Keratinocyte (primary cell): Measurements from ENCODE around the gene MLLT10. TPM values are rescaled to one million over a fixed set of nuclear protein-coding genes. Genes with fewer than 3 reads are reported as not detected.

Source experiments
- DNase-seq: peaks from one replicate; pipeline ENCODE4 v3.0.0-alpha.2; 2011; ENCODE audit warnings: low read depth, missing footprints, low spot score
- FAIRE-seq: peaks from 2 replicates; lab custom pipeline; 2011; peaks lifted over from hg19 to GRCh38; lab: Jason Lieb, UNC
- H2AFZ ChIP-seq: 2 replicates; pipeline ENCODE4 v1.6.0; 2012; ENCODE audit warnings: low read length, control low read depth, inconsistent platforms; ENCODE audit not compliant: control insufficient read depth
- H3K27ac ChIP-seq: 2 replicates; pipeline ENCODE4 v1.5.1; 2011; ENCODE audit warnings: low read length; ENCODE audit not compliant: control insufficient read depth, insufficient read depth
- H3K27me3 ChIP-seq: 3 replicates; pipeline ENCODE4 v1.6.0; 2011; ENCODE audit warnings: low read length; ENCODE audit not compliant: control insufficient read depth, insufficient read depth; ENCODE audit errors: extremely low read depth
- H3K36me3 ChIP-seq, 2 experiments: 2 replicates in 1 of 2; 3 replicates in 1 of 2; pipeline ENCODE4 v1.5.1; 2011; ENCODE audit warnings: low read length in 2 of 2, mild to moderate bottlenecking in 1 of 2; ENCODE audit not compliant: control insufficient read depth in 2 of 2, insufficient read depth in 2 of 2; ENCODE audit errors: extremely low read depth in 1 of 2
- H3K4me1 ChIP-seq: 3 replicates; pipeline ENCODE4 v1.5.1; 2011; ENCODE audit warnings: low read length; ENCODE audit not compliant: control insufficient read depth, insufficient read depth; ENCODE audit errors: extremely low read depth
- H3K4me2 ChIP-seq: 3 replicates; pipeline ENCODE4 v1.6.0; 2011; ENCODE audit warnings: low read depth, low read length; ENCODE audit not compliant: control insufficient read depth, insufficient read depth; ENCODE audit errors: extremely low read depth
- H3K4me3 ChIP-seq, 3 experiments: fragments of 200-600 bp in 1 of 3; sonication (generic) in 1 of 3; 2 replicates in 2 of 3; 3 replicates in 1 of 3; pipeline ENCODE4 v1.5.1; 2011 to 2016; ENCODE audit warnings: low read length in 3 of 3, mild to moderate bottlenecking in 3 of 3, control low read depth in 2 of 3, inconsistent platforms in 1 of 3, low read depth in 1 of 3, mixed read lengths in 1 of 3, mixed run types in 1 of 3, moderate library complexity in 1 of 3; ENCODE audit not compliant: control insufficient read depth in 2 of 3, insufficient read depth in 2 of 3; ENCODE audit errors: extremely low read depth in 1 of 3
- H3K79me2 ChIP-seq: 2 replicates; pipeline ENCODE4 v1.6.0; 2012; ENCODE audit warnings: low read length; ENCODE audit not compliant: control insufficient read depth, insufficient read depth
- H3K9ac ChIP-seq: 3 replicates; pipeline ENCODE4 v1.6.0; 2011; ENCODE audit warnings: low read length; ENCODE audit not compliant: control insufficient read depth, insufficient read depth; ENCODE audit errors: extremely low read depth
- H3K9me1 ChIP-seq: 3 replicates; pipeline ENCODE4 v1.6.0; 2011; ENCODE audit warnings: low read length; ENCODE audit not compliant: control insufficient read depth, insufficient read depth; ENCODE audit errors: extremely low read depth
- H3K9me3 ChIP-seq: 2 replicates; pipeline ENCODE4 v1.5.1; 2012; ENCODE audit warnings: low read depth, low read length; ENCODE audit not compliant: control insufficient read depth
- H4K20me1 ChIP-seq: 3 replicates; pipeline ENCODE4 v1.6.0; 2011; ENCODE audit warnings: low read length; ENCODE audit not compliant: control insufficient read depth, insufficient read depth; ENCODE audit errors: extremely low read depth
- EZH2 ChIP-seq: IDR thresholded peaks from one replicate; pipeline ENCODE4 v1.6.1; 2012; ENCODE audit warnings: inconsistent platforms, mild to moderate bottlenecking, low read length, moderate library complexity
- dilution Hi-C: fragments of 300-500 bp; cut with MboI; formaldehyde crosslinking; loops from one replicate; pipeline ENCODE4 v1.7.0; 2020; ENCODE audit warnings: low sequenced_read_pairs; ENCODE audit not compliant: extremely low pct_ligation_motif_present
- polyA plus RNA-seq, 5 experiments: library from polyadenylated mRNA; depleted of rRNA in 3 of 5; stranded (reverse) in 3 of 5; stranded (forward) in 1 of 5; unstranded in 1 of 5; fragments of >200 nt; gene quantifications; 1 replicate in 1 of 5; 2 replicates in 3 of 5; 3 replicates in 1 of 5; pipeline versions ENCODE4 v1.2.1 to v1.2.3, GENCODE V29; 2011 to 2012; ENCODE audit warnings: missing spikeins in 2 of 5, low read depth in 1 of 5, low replicate concordance in 1 of 5
- TF ChIP-seq, protein P1 (sequence below), 3 experiments: IDR thresholded peaks in 1 of 3; conservative IDR thresholded peaks in 1 of 3; optimal IDR thresholded peaks in 1 of 3; 2 replicates in 2 of 3; 3 replicates in 1 of 3; pipeline versions ENCODE3 to v1.5.1; 2011; ENCODE audit warnings: low read length in 3 of 3, mild to moderate bottlenecking in 3 of 3, moderate library complexity in 2 of 3, control low read depth in 1 of 3, inconsistent platforms in 1 of 3; ENCODE audit not compliant: insufficient read depth in 2 of 3; ENCODE audit errors: extremely low read depth in 1 of 3

MLLT10 gene
- polyA plus RNA-seq, 1 donor (not counting 4 experiments of a cell fraction or from before 2014, with no cell fraction given) = 40.2 TPM

GRCh38 chr10:21510241-21511094 lies 23.6 kb upstream of the MLLT10 start:
- no peaks in the 10 kb centered on the region for H3K36me3 ChIP-seq
- FAIRE-seq (no peak), DNase-seq (no peak)
- no peak overlapping the region for H2AFZ ChIP-seq
- TF ChIP-seq EZH2 = no peak
- TF ChIP-seq, protein P1, sequence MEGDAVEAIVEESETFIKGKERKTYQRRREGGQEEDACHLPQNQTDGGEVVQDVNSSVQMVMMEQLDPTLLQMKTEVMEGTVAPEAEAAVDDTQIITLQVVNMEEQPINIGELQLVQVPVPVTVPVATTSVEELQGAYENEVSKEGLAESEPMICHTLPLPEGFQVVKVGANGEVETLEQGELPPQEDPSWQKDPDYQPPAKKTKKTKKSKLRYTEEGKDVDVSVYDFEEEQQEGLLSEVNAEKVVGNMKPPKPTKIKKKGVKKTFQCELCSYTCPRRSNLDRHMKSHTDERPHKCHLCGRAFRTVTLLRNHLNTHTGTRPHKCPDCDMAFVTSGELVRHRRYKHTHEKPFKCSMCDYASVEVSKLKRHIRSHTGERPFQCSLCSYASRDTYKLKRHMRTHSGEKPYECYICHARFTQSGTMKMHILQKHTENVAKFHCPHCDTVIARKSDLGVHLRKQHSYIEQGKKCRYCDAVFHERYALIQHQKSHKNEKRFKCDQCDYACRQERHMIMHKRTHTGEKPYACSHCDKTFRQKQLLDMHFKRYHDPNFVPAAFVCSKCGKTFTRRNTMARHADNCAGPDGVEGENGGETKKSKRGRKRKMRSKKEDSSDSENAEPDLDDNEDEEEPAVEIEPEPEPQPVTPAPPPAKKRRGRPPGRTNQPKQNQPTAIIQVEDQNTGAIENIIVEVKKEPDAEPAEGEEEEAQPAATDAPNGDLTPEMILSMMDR (optimal IDR thresholded peaks at IDR 0.05 in 1 of 3, IDR thresholded peaks at IDR 0.05 in 1 of 3, conservative IDR thresholded peaks at IDR 0.05 in 1 of 3; ENCODE audit: extremely low read depth in 1 of 3, insufficient read depth in 2 of 3, low read length in 3 of 3) = no peak
- peaks cover 7% of the 10 kb centered on the region for H3K4me1 ChIP-seq
- H3K9me1 ChIP-seq = no peaks in the 10 kb centered on the region
- H3K4me2 ChIP-seq = peak overlapping the region; percentile 60
- dilution Hi-C loops = no loop called here
- H3K9me3 ChIP-seq = no peaks in the 10 kb centered on the region
- H3K27ac ChIP-seq = no peak overlapping the region
- peak overlapping the region; percentile 6 for H3K9ac ChIP-seq
- no peaks in the 10 kb centered on the region for H3K79me2 ChIP-seq
- peak overlapping the region in 1 of 3 experiments; percentile 34 for H3K4me3 ChIP-seq
- H4K20me1 ChIP-seq = no peaks in the 10 kb centered on the region
- H3K27me3 ChIP-seq = no peaks in the 10 kb centered on the region

GRCh38 chr10:21511095-21511570 lies 22.9 kb upstream of the MLLT10 start:
- dilution Hi-C loops = no loop called here
- H3K4me2 ChIP-seq = peak overlapping the region; percentile 60
- no peak for DNase-seq
- TF ChIP-seq EZH2 = no peak
- TF ChIP-seq, protein P1 (optimal IDR thresholded peaks at IDR 0.05 in 1 of 3, IDR thresholded peaks at IDR 0.05 in 1 of 3, conservative IDR thresholded peaks at IDR 0.05 in 1 of 3; ENCODE audit: extremely low read depth in 1 of 3, insufficient read depth in 2 of 3, low read length in 3 of 3) = no peak
- H3K9me3 ChIP-seq = no peaks in the 10 kb centered on the region
- no peaks in the 10 kb centered on the region for H3K9me1 ChIP-seq
- H3K4me1 ChIP-seq = peaks cover 13% of the 10 kb centered on the region
- no peaks in the 10 kb centered on the region for H4K20me1 ChIP-seq
- H3K79me2 ChIP-seq = no peaks in the 10 kb centered on the region
- no peak overlapping the region for H3K4me3 ChIP-seq
- no peak overlapping the region for H2AFZ ChIP-seq
- FAIRE-seq = no peak
- no peaks in the 10 kb centered on the region for H3K36me3 ChIP-seq
- H3K27me3 ChIP-seq = no peaks in the 10 kb centered on the region
- H3K9ac ChIP-seq = no peak overlapping the region
- no peak overlapping the region for H3K27ac ChIP-seq
